NAMALWA (cell line): Measurements from ENCODE around the gene RBM22.
"Not testable (repeated sequence)": the region's sequence is repeated elsewhere in the genome, so short reads cannot be mapped to it uniquely, and the experiment has no call there.

Experiments used
- DNase-seq: peaks from one replicate; pipeline ENCODE4 v3.0.0-alpha.2; 2015; ENCODE audit warnings: low spot score

The RBM22 gene

GRCh38 chr5:150700594-150701377, at the start of gene RBM22:
TSS of gene RBM22 (minus strand) at chr5:150701062. CDS start at chr5:150700985, 77 bp downstream.
- DNase-seq, result peak; percentile 93

- DNase-seq, result no peak
These were observed 49.6 kb upstream of the RBM22 start for GRCh38 chr5:150750469-150750868.

GRCh38 chr5:150743142-150743488, 42.3 kb upstream of the RBM22 start:
- not testable (repeated sequence) for DNase-seq

- DNase-seq, result not testable (repeated sequence)
These were observed 41.7 kb upstream of the RBM22 start for GRCh38 chr5:150742455-150743141.

GRCh38 chr5:150740992-150741391, 40.1 kb upstream of the RBM22 start:
- no peak for DNase-seq

GRCh38 chr5:150738862-150739261, 38.0 kb upstream of the RBM22 start:
- no peak for DNase-seq

GRCh38 chr5:150734579-150735384, 33.9 kb upstream of the RBM22 start:
- DNase-seq, result peak; percentile 31

- no peak for DNase-seq
These were observed 30.9 kb upstream of the RBM22 start for GRCh38 chr5:150731669-150732242.

GRCh38 chr5:150729859-150730258, 29.0 kb upstream of the RBM22 start:
- DNase-seq, result no peak

- DNase-seq, result no peak
These were observed 23.0 kb upstream of the RBM22 start for GRCh38 chr5:150723845-150724244.

GRCh38 chr5:150710165-150710564, 9.3 kb upstream of the RBM22 start:
- peak; percentile 31 for DNase-seq

GRCh38 chr5:150706776-150707390, 6.0 kb upstream of the RBM22 start:
- DNase-seq, result no peak

- peak; percentile 23 for DNase-seq
These were observed 2.9 kb upstream of the RBM22 start for GRCh38 chr5:150703762-150704161.

- no peak for DNase-seq
These were observed 642 bp downstream of the RBM22 start for GRCh38 chr5:150700246-150700593.

GRCh38 chr5:150694612-150695011, 6.2 kb downstream of the RBM22 start:
- no peak for DNase-seq

GRCh38 chr5:150692276-150692675, 8.6 kb downstream of the RBM22 start:
- no peak for DNase-seq

- no peak for DNase-seq
These were observed 10.1 kb downstream of the RBM22 start for GRCh38 chr5:150690760-150691159.

- DNase-seq, result no peak
These were observed 11.7 kb downstream of the RBM22 start for GRCh38 chr5:150689120-150689519.

- no peak for DNase-seq
These were observed 24.3 kb downstream of the RBM22 start for GRCh38 chr5:150676578-150676977.

GRCh38 chr5:150675069-150675468, 25.8 kb downstream of the RBM22 start:
- no peak for DNase-seq

- no peak for DNase-seq
These were observed 26.5 kb downstream of the RBM22 start for GRCh38 chr5:150674341-150674821.

GRCh38 chr5:150672884-150673275, 28.0 kb downstream of the RBM22 start:
- no peak for DNase-seq
